Measurements from ENCODE around the gene EIPR1. TPM values are rescaled to one million over a fixed set of nuclear protein-coding genes. Genes with fewer than 3 reads are reported as not detected.

Gene EIPR1
- total and polyA plus RNA-seq, 2 donors (not counting 3 experiments of a cell fraction or from before 2014, with no cell fraction given), result 30.8 to 57.3 TPM

GRCh38 chr2:3324036-3324386, 53.6 kb downstream of the EIPR1 start:
- Histone ChIP-seq H3K79me2 (ENCODE audit: control insufficient read depth, insufficient read depth, low read length) (peaks cover 3% of the 10 kb centered on the region), H3K4me2 (ENCODE audit: insufficient read depth, low read length) (no peak overlapping the region), H3K36me3 (ENCODE audit: control insufficient read depth in 2 of 2, extremely low read depth in 1 of 2, insufficient read depth in 2 of 2, low read length in 2 of 2) (no peaks in the 10 kb centered on the region), H3K9me1 (replicated peaks; ENCODE audit: control insufficient read depth, extremely low read depth, insufficient read depth, low read length) (no peaks in the 10 kb centered on the region), H3K9me3 (replicated peaks; ENCODE audit: control insufficient read depth, insufficient read depth, low read length) (no peaks in the 10 kb centered on the region), H3K27me3 (ENCODE audit: control insufficient read depth in 2 of 2, insufficient read depth in 2 of 2, low read length in 2 of 2) (no peaks in the 10 kb centered on the region), H3K4me1 (ENCODE audit: control insufficient read depth, extremely low read depth, insufficient read depth, low read length) (no peaks in the 10 kb centered on the region), H3K9ac (replicated peaks; ENCODE audit: extremely low read depth, insufficient read depth, low read length) (no peak overlapping the region), H4K20me1 (replicated peaks; ENCODE audit: control insufficient read depth, extremely low read depth, insufficient read depth, low read length) (no peaks in the 10 kb centered on the region), H3K27ac (ENCODE audit: insufficient read depth, low read depth, low read length) (no peak overlapping the region), H2AFZ (ENCODE audit: low read depth, low read length) (no peak overlapping the region), H3K4me3 (replicated peaks in 1 of 3; ENCODE audit: insufficient read depth in 1 of 3, low read depth in 1 of 3, low read length in 3 of 3) (no peak overlapping the region)
- intact Hi-C loops (cut with micrococcal nuclease), result no loop called here
- ChIA-PET CTCF (no interaction called here), POLR2A (no interaction called here)
- FAIRE-seq (no peak), DNase-seq (ENCODE audit: low read depth, low spot score) (no peak)
- TF ChIP-seq JUN (IDR thresholded peaks at IDR 0.05; ENCODE audit: borderline replicate concordance, insufficient read depth, insufficient read length, low read depth) (no peak), MYC (IDR thresholded peaks at IDR 0.05; ENCODE audit: low read depth, low read length) (no peak), GATA2 (IDR thresholded peaks at IDR 0.05; ENCODE audit: insufficient read depth, insufficient read length, low read depth, low read length) (no peak), EZH2 (IDR thresholded peaks at IDR 0.05; ENCODE audit: borderline replicate concordance, low read depth, low read length, severe bottlenecking) (no peak), POLR2A (IDR thresholded peaks at IDR 0.05; ENCODE audit: low read depth, low read length) (no peak), POLR2AphosphoS5 (IDR thresholded peaks at IDR 0.05; ENCODE audit: insufficient read depth, low read depth, low read length) (no peak), MAX (IDR thresholded peaks at IDR 0.05; ENCODE audit: insufficient read depth, insufficient read length) (no peak), FOS (IDR thresholded peaks at IDR 0.05; ENCODE audit: borderline replicate concordance, insufficient read depth, low read length) (no peak)
- TF ChIP-seq, protein P1, sequence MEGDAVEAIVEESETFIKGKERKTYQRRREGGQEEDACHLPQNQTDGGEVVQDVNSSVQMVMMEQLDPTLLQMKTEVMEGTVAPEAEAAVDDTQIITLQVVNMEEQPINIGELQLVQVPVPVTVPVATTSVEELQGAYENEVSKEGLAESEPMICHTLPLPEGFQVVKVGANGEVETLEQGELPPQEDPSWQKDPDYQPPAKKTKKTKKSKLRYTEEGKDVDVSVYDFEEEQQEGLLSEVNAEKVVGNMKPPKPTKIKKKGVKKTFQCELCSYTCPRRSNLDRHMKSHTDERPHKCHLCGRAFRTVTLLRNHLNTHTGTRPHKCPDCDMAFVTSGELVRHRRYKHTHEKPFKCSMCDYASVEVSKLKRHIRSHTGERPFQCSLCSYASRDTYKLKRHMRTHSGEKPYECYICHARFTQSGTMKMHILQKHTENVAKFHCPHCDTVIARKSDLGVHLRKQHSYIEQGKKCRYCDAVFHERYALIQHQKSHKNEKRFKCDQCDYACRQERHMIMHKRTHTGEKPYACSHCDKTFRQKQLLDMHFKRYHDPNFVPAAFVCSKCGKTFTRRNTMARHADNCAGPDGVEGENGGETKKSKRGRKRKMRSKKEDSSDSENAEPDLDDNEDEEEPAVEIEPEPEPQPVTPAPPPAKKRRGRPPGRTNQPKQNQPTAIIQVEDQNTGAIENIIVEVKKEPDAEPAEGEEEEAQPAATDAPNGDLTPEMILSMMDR (IDR thresholded peaks at IDR 0.05; ENCODE audit: extremely low read depth in 1 of 2, insufficient read depth in 1 of 2, low read depth in 1 of 2, low read length in 2 of 2), result no peak
- dilution Hi-C loops (cut with MboI; ENCODE audit: extremely low pct_ligation_motif_present, low sequenced_read_pairs), result no loop called here
- no TSS peak for BruUV-seq (replicated peaks)
